ENCODE measurements around the gene MYO9A.
"Not testable (repeated sequence)": the region's sequence is repeated elsewhere in the genome, so short reads cannot be mapped to it uniquely, and the experiment has no call there.

MYO9A gene

DNA sequence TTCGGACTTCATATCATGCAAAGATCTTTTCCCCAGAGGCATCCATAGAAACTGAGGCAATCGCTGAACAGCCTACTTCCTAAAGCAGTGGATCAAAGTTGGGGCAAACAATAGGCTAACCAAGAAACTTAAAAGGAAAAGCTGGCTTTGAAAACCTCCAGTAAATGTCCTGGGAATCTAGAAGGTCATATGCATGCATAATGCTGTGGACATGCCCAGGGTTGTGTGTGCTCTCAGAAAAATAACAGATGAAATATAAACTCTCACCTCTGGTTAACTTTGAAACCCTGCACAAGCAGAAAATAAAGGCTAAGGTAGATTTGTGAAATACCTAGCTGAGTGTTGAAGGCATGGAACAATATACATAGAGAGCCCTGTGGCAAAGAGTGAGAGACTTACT, 96.3 kb downstream of the MYO9A start:
- H3K27ac ChIP-seq (ENCODE audit: low read length) = no peak overlapping the region
- H3K9me3 ChIP-seq (ENCODE audit: control insufficient read depth, low read depth, low read length) = no peaks in the 10 kb centered on the region
- H3K36me3 ChIP-seq (ENCODE audit: control insufficient read depth, low read depth, low read length) = peaks cover 4% of the 10 kb centered on the region
- no peak overlapping the region for H3K9ac ChIP-seq (ENCODE audit: low read length)
- no peaks in the 10 kb centered on the region for H3K4me1 ChIP-seq (ENCODE audit: control insufficient read depth, low read depth, low read length)
- no peak overlapping the region for H3K4me3 ChIP-seq (ENCODE audit: low read length)
- no peaks in the 10 kb centered on the region for H3K27me3 ChIP-seq (ENCODE audit: control insufficient read depth, insufficient read depth, low read length)

- no peaks in the 10 kb centered on the region for H3K4me1 ChIP-seq (ENCODE audit: control insufficient read depth, low read depth, low read length)
- no peak overlapping the region for H3K27ac ChIP-seq (ENCODE audit: low read length)
- H3K4me3 ChIP-seq (ENCODE audit: low read length) = no peak overlapping the region
- H3K9me3 ChIP-seq (ENCODE audit: control insufficient read depth, low read depth, low read length) = no peaks in the 10 kb centered on the region
- no peaks in the 10 kb centered on the region for H3K27me3 ChIP-seq (ENCODE audit: control insufficient read depth, insufficient read depth, low read length)
- H3K36me3 ChIP-seq (ENCODE audit: control insufficient read depth, low read depth, low read length) = peaks cover 4% of the 10 kb centered on the region
- no peak overlapping the region for H3K9ac ChIP-seq (ENCODE audit: low read length)
Measured at GRCh38 chr15:72020799-72021198, 97.2 kb downstream of the MYO9A start.

GRCh38 chr15:72014555-72014954, 103.4 kb downstream of the MYO9A start:
- not testable (repeated sequence) for H3K4me1 ChIP-seq (ENCODE audit: control insufficient read depth, low read depth, low read length); H3K9ac ChIP-seq (ENCODE audit: low read length); H3K27ac ChIP-seq (ENCODE audit: low read length); H3K27me3 ChIP-seq (ENCODE audit: control insufficient read depth, insufficient read depth, low read length); H3K9me3 ChIP-seq (ENCODE audit: control insufficient read depth, low read depth, low read length); H3K4me3 ChIP-seq (ENCODE audit: low read length); H3K36me3 ChIP-seq (ENCODE audit: control insufficient read depth, low read depth, low read length)

DNA sequence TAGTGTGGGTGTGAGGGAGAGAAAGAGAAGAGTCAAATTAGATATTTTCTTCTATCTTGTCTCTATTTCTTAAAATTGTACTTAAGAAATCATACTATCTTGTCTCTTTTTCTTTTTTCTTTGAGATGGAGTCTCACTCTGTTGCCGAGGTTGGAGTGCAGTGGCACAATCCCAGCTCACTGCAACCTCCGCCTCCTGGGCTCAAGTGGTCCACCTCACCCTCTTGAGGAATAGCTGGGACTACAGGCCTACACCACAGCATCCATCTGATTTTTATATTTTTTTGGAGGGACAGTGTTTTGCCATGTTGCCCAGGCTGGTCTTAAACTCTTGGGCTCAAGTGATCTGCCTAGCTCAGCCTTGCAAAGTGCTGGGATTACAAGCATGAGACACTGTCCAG, 104.2 kb downstream of the MYO9A start:
- H3K36me3 ChIP-seq (ENCODE audit: control insufficient read depth, low read depth, low read length) = no peaks in the 10 kb centered on the region
- no peaks in the 10 kb centered on the region for H3K9me3 ChIP-seq (ENCODE audit: control insufficient read depth, low read depth, low read length)
- no peaks in the 10 kb centered on the region for H3K4me1 ChIP-seq (ENCODE audit: control insufficient read depth, low read depth, low read length)
- H3K4me3 ChIP-seq (ENCODE audit: low read length) = no peak overlapping the region
- no peak overlapping the region for H3K27ac ChIP-seq (ENCODE audit: low read length)
- no peaks in the 10 kb centered on the region for H3K27me3 ChIP-seq (ENCODE audit: control insufficient read depth, insufficient read depth, low read length)
- H3K9ac ChIP-seq (ENCODE audit: low read length) = no peak overlapping the region

GRCh38 chr15:72011302-72011942, 106.5 kb downstream of the MYO9A start:
- no peak overlapping the region for H3K27ac ChIP-seq (ENCODE audit: low read length)
- no peaks in the 10 kb centered on the region for H3K36me3 ChIP-seq (ENCODE audit: control insufficient read depth, low read depth, low read length)
- no peaks in the 10 kb centered on the region for H3K9me3 ChIP-seq (ENCODE audit: control insufficient read depth, low read depth, low read length)
- H3K4me3 ChIP-seq (ENCODE audit: low read length) = no peak overlapping the region
- H3K9ac ChIP-seq (ENCODE audit: low read length) = no peak overlapping the region
- H3K27me3 ChIP-seq (ENCODE audit: control insufficient read depth, insufficient read depth, low read length) = no peaks in the 10 kb centered on the region
- H3K4me1 ChIP-seq (ENCODE audit: control insufficient read depth, low read depth, low read length) = no peaks in the 10 kb centered on the region

- H3K36me3 ChIP-seq (ENCODE audit: control insufficient read depth, low read depth, low read length) = no peaks in the 10 kb centered on the region
Measured at GRCh38 chr15:72009222-72009621, 108.7 kb downstream of the MYO9A start.

DNA sequence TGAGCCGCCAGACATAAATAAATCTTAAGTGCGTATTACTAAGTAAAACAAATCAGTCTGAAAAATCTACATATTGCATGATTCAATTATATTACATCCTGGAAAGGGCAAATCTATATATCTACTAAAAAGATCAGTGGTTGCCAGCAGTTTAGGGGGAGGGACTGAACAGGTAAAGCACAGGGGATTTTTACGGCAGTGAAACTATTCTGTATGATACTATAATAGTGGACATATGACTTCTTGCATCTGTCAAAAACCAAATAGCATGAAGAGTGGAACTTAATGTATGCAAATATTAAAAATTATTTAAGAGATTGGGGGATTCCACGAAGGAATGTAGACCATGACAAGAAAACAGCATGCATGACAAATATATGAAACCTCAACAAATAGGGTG, 111.6 kb downstream of the MYO9A start:
- Histone ChIP-seq H3K4me3 (ENCODE audit: low read length) (no peak overlapping the region), H3K27me3 (ENCODE audit: control insufficient read depth, insufficient read depth, low read length) (no peaks in the 10 kb centered on the region), H3K4me1 (ENCODE audit: control insufficient read depth, low read depth, low read length) (no peaks in the 10 kb centered on the region), H3K36me3 (ENCODE audit: control insufficient read depth, low read depth, low read length) (no peaks in the 10 kb centered on the region), H3K9ac (ENCODE audit: low read length) (no peak overlapping the region), H3K27ac (ENCODE audit: low read length) (no peak overlapping the region), H3K9me3 (ENCODE audit: control insufficient read depth, low read depth, low read length) (no peaks in the 10 kb centered on the region)

More at GRCh38 chr15:72009222-72009621, 108.7 kb downstream of the MYO9A start:
- H3K9ac ChIP-seq (ENCODE audit: low read length) = no peak overlapping the region
- no peaks in the 10 kb centered on the region for H3K9me3 ChIP-seq (ENCODE audit: control insufficient read depth, low read depth, low read length)
- H3K27me3 ChIP-seq (ENCODE audit: control insufficient read depth, insufficient read depth, low read length) = no peaks in the 10 kb centered on the region
- no peak overlapping the region for H3K27ac ChIP-seq (ENCODE audit: low read length)
- no peak overlapping the region for H3K4me3 ChIP-seq (ENCODE audit: low read length)
- no peaks in the 10 kb centered on the region for H3K4me1 ChIP-seq (ENCODE audit: control insufficient read depth, low read depth, low read length)

GRCh38 chr15:72005483-72005882, 112.5 kb downstream of the MYO9A start:
- no peaks in the 10 kb centered on the region for H3K9me3 ChIP-seq (ENCODE audit: control insufficient read depth, low read depth, low read length)
- no peak overlapping the region for H3K9ac ChIP-seq (ENCODE audit: low read length)
- no peak overlapping the region for H3K4me3 ChIP-seq (ENCODE audit: low read length)
- no peak overlapping the region for H3K27ac ChIP-seq (ENCODE audit: low read length)
- H3K36me3 ChIP-seq (ENCODE audit: control insufficient read depth, low read depth, low read length) = no peaks in the 10 kb centered on the region
- H3K27me3 ChIP-seq (ENCODE audit: control insufficient read depth, insufficient read depth, low read length) = no peaks in the 10 kb centered on the region
- H3K4me1 ChIP-seq (ENCODE audit: control insufficient read depth, low read depth, low read length) = no peaks in the 10 kb centered on the region

DNA sequence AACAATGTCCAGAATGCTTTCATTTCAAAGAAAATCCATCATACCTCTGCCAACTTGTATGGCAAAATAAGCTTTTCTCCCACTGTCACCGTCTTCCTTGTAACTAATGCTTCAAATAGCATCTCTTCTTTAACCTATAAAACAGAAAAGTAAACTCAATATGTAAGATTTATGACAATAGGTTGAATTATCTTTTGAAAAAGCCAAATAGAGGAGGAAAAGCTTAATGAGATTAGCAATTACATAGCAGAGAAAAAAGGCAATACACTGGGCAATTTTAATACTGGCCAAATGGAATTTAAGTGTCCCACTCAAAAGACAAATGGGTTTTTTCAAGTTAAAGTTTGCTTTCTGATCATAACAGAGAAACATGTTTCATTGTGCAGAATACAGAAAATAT, 118.1 kb downstream of the MYO9A start:
- Histone ChIP-seq H3K9me3 (ENCODE audit: control insufficient read depth, low read depth, low read length) (no peaks in the 10 kb centered on the region), H3K4me1 (ENCODE audit: control insufficient read depth, low read depth, low read length) (no peaks in the 10 kb centered on the region), H3K9ac (ENCODE audit: low read length) (no peak overlapping the region), H3K27me3 (ENCODE audit: control insufficient read depth, insufficient read depth, low read length) (no peaks in the 10 kb centered on the region), H3K36me3 (ENCODE audit: control insufficient read depth, low read depth, low read length) (no peaks in the 10 kb centered on the region), H3K4me3 (ENCODE audit: low read length) (no peak overlapping the region), H3K27ac (ENCODE audit: low read length) (no peak overlapping the region)

GRCh38 chr15:71998717-71999116, 119.2 kb downstream of the MYO9A start:
- H3K9me3 ChIP-seq (ENCODE audit: control insufficient read depth, low read depth, low read length); H3K36me3 ChIP-seq (ENCODE audit: control insufficient read depth, low read depth, low read length); H3K4me1 ChIP-seq (ENCODE audit: control insufficient read depth, low read depth, low read length); H3K27me3 ChIP-seq (ENCODE audit: control insufficient read depth, insufficient read depth, low read length); H3K27ac ChIP-seq (ENCODE audit: low read length); H3K9ac ChIP-seq (ENCODE audit: low read length); H3K4me3 ChIP-seq (ENCODE audit: low read length): not testable (repeated sequence)

GRCh38 chr15:71997691-71998090, 120.3 kb downstream of the MYO9A start:
- Histone ChIP-seq H3K9ac (ENCODE audit: low read length) (no peak overlapping the region), H3K36me3 (ENCODE audit: control insufficient read depth, low read depth, low read length) (no peaks in the 10 kb centered on the region), H3K4me1 (ENCODE audit: control insufficient read depth, low read depth, low read length) (no peaks in the 10 kb centered on the region), H3K27ac (ENCODE audit: low read length) (no peak overlapping the region), H3K9me3 (ENCODE audit: control insufficient read depth, low read depth, low read length) (no peaks in the 10 kb centered on the region), H3K27me3 (ENCODE audit: control insufficient read depth, insufficient read depth, low read length) (no peaks in the 10 kb centered on the region), H3K4me3 (ENCODE audit: low read length) (no peak overlapping the region)

- H3K9me3 ChIP-seq (ENCODE audit: control insufficient read depth, low read depth, low read length) = no peaks in the 10 kb centered on the region
- H3K4me3 ChIP-seq (ENCODE audit: low read length) = no peak overlapping the region
- H3K4me1 ChIP-seq (ENCODE audit: control insufficient read depth, low read depth, low read length) = no peaks in the 10 kb centered on the region
- no peaks in the 10 kb centered on the region for H3K36me3 ChIP-seq (ENCODE audit: control insufficient read depth, low read depth, low read length)
- H3K27ac ChIP-seq (ENCODE audit: low read length) = no peak overlapping the region
- no peaks in the 10 kb centered on the region for H3K27me3 ChIP-seq (ENCODE audit: control insufficient read depth, insufficient read depth, low read length)
- H3K9ac ChIP-seq (ENCODE audit: low read length) = no peak overlapping the region
Measured at GRCh38 chr15:71975816-71976150, 142.2 kb downstream of the MYO9A start.
